HEK293 (cell line): ENCODE data around the gene CEP83.

ENCODE experiments used
- BCL11A ChIP-seq: fragments of 450-650 bp; formaldehyde crosslinking; IDR thresholded peaks from 2 replicates; pipeline ENCODE4 v1.5.1; 2016; ENCODE audit warnings: low read depth, missing biosample characterization, missing genetic modification characterization
- BCL6B ChIP-seq: fragments of 450-650 bp; formaldehyde crosslinking; IDR thresholded peaks from 2 replicates; pipeline ENCODE4 v1.5.1; 2017; ENCODE audit warnings: missing biosample characterization, missing genetic modification characterization
- KLF7 ChIP-seq: fragments of 450-650 bp; formaldehyde crosslinking; IDR thresholded peaks from 2 replicates; pipeline ENCODE4 v1.5.1; 2016; ENCODE audit warnings: missing biosample characterization, missing genetic modification characterization, borderline replicate concordance
- MZF1 ChIP-seq: fragments of 450-650 bp; formaldehyde crosslinking; IDR thresholded peaks from 2 replicates; pipeline ENCODE4 v1.5.1; 2017; ENCODE audit warnings: missing biosample characterization, missing genetic modification characterization, borderline replicate concordance
- OSR2 ChIP-seq: fragments of 450-650 bp; formaldehyde crosslinking; IDR thresholded peaks from 2 replicates; pipeline ENCODE4 v1.5.1; 2016; ENCODE audit warnings: missing biosample characterization, missing genetic modification characterization
- OVOL3 ChIP-seq: fragments of 450-650 bp; formaldehyde crosslinking; IDR thresholded peaks from 2 replicates; pipeline ENCODE4 v1.5.1; 2016; ENCODE audit warnings: missing biosample characterization, missing genetic modification characterization
- PRDM1 ChIP-seq: fragments of 450-650 bp; formaldehyde crosslinking; IDR thresholded peaks from 2 replicates; pipeline ENCODE4; 2016; ENCODE audit warnings: missing biosample characterization, missing genetic modification characterization
- SCRT1 ChIP-seq: fragments of 450-650 bp; formaldehyde crosslinking; IDR thresholded peaks from 2 replicates; pipeline ENCODE4 v1.5.1; 2016; ENCODE audit warnings: missing biosample characterization, missing genetic modification characterization, borderline replicate concordance
- SP3 ChIP-seq: fragments of 450-650 bp; formaldehyde crosslinking; IDR thresholded peaks from 2 replicates; pipeline ENCODE4 v1.5.1; 2016; ENCODE audit warnings: missing biosample characterization, missing genetic modification characterization
- ZBTB6 ChIP-seq: fragments of 450-650 bp; formaldehyde crosslinking; IDR thresholded peaks from 2 replicates; pipeline ENCODE4 v1.5.1; 2017; ENCODE audit warnings: missing biosample characterization, missing genetic modification characterization
- ZFP3 ChIP-seq: fragments of 450-650 bp; formaldehyde crosslinking; IDR thresholded peaks from 2 replicates; pipeline ENCODE4 v1.5.1; 2016; ENCODE audit warnings: low read depth, missing biosample characterization, missing genetic modification characterization
- ZFP69B ChIP-seq: fragments of 450-650 bp; formaldehyde crosslinking; IDR thresholded peaks from 2 replicates; pipeline ENCODE4 v1.5.1; 2016; ENCODE audit warnings: missing biosample characterization, missing genetic modification characterization
- ZNF10 ChIP-seq: fragments of 450-650 bp; formaldehyde crosslinking; IDR thresholded peaks from 2 replicates; pipeline ENCODE4 v1.5.1; 2017; ENCODE audit warnings: missing biosample characterization, missing genetic modification characterization
- ZNF132 ChIP-seq: fragments of 450-650 bp; formaldehyde crosslinking; IDR thresholded peaks from 2 replicates; pipeline ENCODE4 v1.5.1; 2017; ENCODE audit warnings: missing biosample characterization, missing genetic modification characterization, borderline replicate concordance
- ZNF133 ChIP-seq: fragments of 450-650 bp; formaldehyde crosslinking; IDR thresholded peaks from 2 replicates; pipeline ENCODE4 v1.5.1; 2016; ENCODE audit warnings: missing biosample characterization, missing genetic modification characterization
- ZNF16 ChIP-seq: fragments of 450-650 bp; formaldehyde crosslinking; IDR thresholded peaks from 2 replicates; pipeline ENCODE4 v1.5.1; 2016; ENCODE audit warnings: low read depth, missing biosample characterization, missing genetic modification characterization
- ZNF174 ChIP-seq: fragments of 450-650 bp; formaldehyde crosslinking; IDR thresholded peaks from 2 replicates; pipeline ENCODE4 v1.5.0; 2017; ENCODE audit warnings: missing biosample characterization, mild to moderate bottlenecking, missing genetic modification characterization
- ZNF23 ChIP-seq: fragments of 450-650 bp; formaldehyde crosslinking; IDR thresholded peaks from 2 replicates; pipeline ENCODE4 v1.5.1; 2016; ENCODE audit warnings: missing biosample characterization, missing genetic modification characterization, borderline replicate concordance
- ZNF302 ChIP-seq: fragments of 450-650 bp; formaldehyde crosslinking; IDR thresholded peaks from 2 replicates; pipeline ENCODE4 v1.5.1; 2016; ENCODE audit warnings: missing biosample characterization, missing genetic modification characterization, low read depth
- ZNF366 ChIP-seq: fragments of 450-650 bp; formaldehyde crosslinking; conservative IDR thresholded peaks from 2 replicates; pipeline ENCODE4 v1.5.1; 2016; ENCODE audit warnings: missing biosample characterization, missing genetic modification characterization
- ZNF416 ChIP-seq: fragments of 450-650 bp; formaldehyde crosslinking; IDR thresholded peaks from 2 replicates; pipeline ENCODE4 v1.5.1; 2016; ENCODE audit warnings: missing biosample characterization, missing genetic modification characterization
- ZNF433 ChIP-seq: fragments of 450-650 bp; formaldehyde crosslinking; IDR thresholded peaks from 2 replicates; pipeline ENCODE4 v1.5.1; 2016; ENCODE audit warnings: missing biosample characterization, missing genetic modification characterization, low read depth
- ZNF488 ChIP-seq: fragments of 450-650 bp; formaldehyde crosslinking; IDR thresholded peaks from 2 replicates; pipeline ENCODE4 v1.5.1; 2016; ENCODE audit warnings: missing biosample characterization, missing genetic modification characterization
- ZNF530 ChIP-seq: fragments of 450-650 bp; formaldehyde crosslinking; IDR thresholded peaks from 2 replicates; pipeline ENCODE4 v1.5.1; 2016; ENCODE audit warnings: low read depth, missing biosample characterization, missing genetic modification characterization
- ZNF558 ChIP-seq: fragments of 450-650 bp; formaldehyde crosslinking; IDR thresholded peaks from 2 replicates; pipeline ENCODE4 v1.5.1; 2016; ENCODE audit warnings: missing biosample characterization, missing genetic modification characterization
- ZNF585B ChIP-seq: fragments of 450-650 bp; formaldehyde crosslinking; IDR thresholded peaks from 2 replicates; pipeline ENCODE4 v1.5.1; 2016; ENCODE audit warnings: missing biosample characterization, missing genetic modification characterization
- ZNF596 ChIP-seq: fragments of 450-650 bp; IDR thresholded peaks from 2 replicates; pipeline ENCODE4 v1.5.0; 2018; ENCODE audit warnings: missing biosample characterization, mild to moderate bottlenecking, missing genetic modification characterization, moderate library complexity
- ZNF600 ChIP-seq: fragments of 450-650 bp; formaldehyde crosslinking; IDR thresholded peaks from 2 replicates; pipeline ENCODE4 v1.5.1; 2016; ENCODE audit warnings: missing biosample characterization, missing genetic modification characterization
- ZNF623 ChIP-seq: fragments of 450-650 bp; formaldehyde crosslinking; IDR thresholded peaks from 2 replicates; pipeline ENCODE4 v1.5.1; 2016; ENCODE audit warnings: missing biosample characterization, missing genetic modification characterization
- ZNF626 ChIP-seq: fragments of 450-650 bp; sonication (Bioruptor Pico); formaldehyde crosslinking; IDR thresholded peaks from 2 replicates; pipeline ENCODE4 v1.5.1; 2018; ENCODE audit warnings: missing biosample characterization, missing genetic modification characterization, inconsistent platforms
- ZNF76 ChIP-seq: fragments of 450-650 bp; formaldehyde crosslinking; IDR thresholded peaks from 2 replicates; pipeline ENCODE4; 2016; ENCODE audit warnings: low read depth, missing biosample characterization, missing genetic modification characterization, borderline replicate concordance
- ZNF792 ChIP-seq: fragments of 450-650 bp; formaldehyde crosslinking; IDR thresholded peaks from 2 replicates; pipeline ENCODE4 v1.5.1; 2016; ENCODE audit warnings: missing biosample characterization, missing genetic modification characterization
- ZNF837 ChIP-seq: fragments of 450-650 bp; formaldehyde crosslinking; IDR thresholded peaks from 2 replicates; pipeline ENCODE4 v1.5.1; 2016; ENCODE audit warnings: missing biosample characterization, missing genetic modification characterization
- TF ChIP-seq, protein P1 (sequence below): fragments of 450-650 bp; formaldehyde crosslinking; IDR thresholded peaks from 2 replicates; pipeline ENCODE4 v1.5.1; 2016; ENCODE audit warnings: missing biosample characterization, missing genetic modification characterization
- TF ChIP-seq, protein P2 (sequence below): IDR thresholded peaks from 2 replicates; pipeline ENCODE4 v1.6.1; 2011; ENCODE audit warnings: mild to moderate bottlenecking, low read depth, low read length, borderline replicate concordance

Gene CEP83

GRCh38 chr12:94459728-94460615 is at the start of gene CEP83 (continued):
- no peak for TF ChIP-seq BCL6B (tag by site-specific recombination)
- TF ChIP-seq OVOL3 (tag by site-specific recombination) = no peak; the same call in 1 of the 2 replicates
- TF ChIP-seq ZNF585B (tag by site-specific recombination) = no peak; the same call in 1 of the 2 replicates
- TF ChIP-seq ZFP3 (tag by site-specific recombination) = no peak
- TF ChIP-seq SCRT1 = no peak
- TF ChIP-seq ZBTB6 (tag by site-specific recombination) = 0 out of 2 replicates have a peak, but pooled peaks have one; percentile 12
- no peak for TF ChIP-seq ZNF626 (tag by site-specific recombination)
- TF ChIP-seq MZF1 (tag by site-specific recombination) = no peak; the same call in 1 of the 2 replicates
- TF ChIP-seq ZNF433 (tag by site-specific recombination) = no peak
- TF ChIP-seq ZNF10 (tag by site-specific recombination) = no peak
- TF ChIP-seq ZNF623 = 0 out of 2 replicates have a peak, but pooled peaks have one; percentile 4
- 0 out of 2 replicates have a peak, but pooled peaks have one; percentile 36 for TF ChIP-seq ZNF792
- no peak for TF ChIP-seq KLF7 (tag by site-specific recombination)
- no peak for TF ChIP-seq ZNF132 (tag by site-specific recombination)
- no peak for TF ChIP-seq ZNF596 (tag by site-specific recombination)
- no peak for TF ChIP-seq ZNF416
- TF ChIP-seq ZNF600 = peak; percentile 24; the same call in 1 of the 2 replicates
- TF ChIP-seq ZNF837 (tag by site-specific recombination) = no peak
- TF ChIP-seq ZNF16 (tag by site-specific recombination) = no peak
- TF ChIP-seq, protein P1, sequence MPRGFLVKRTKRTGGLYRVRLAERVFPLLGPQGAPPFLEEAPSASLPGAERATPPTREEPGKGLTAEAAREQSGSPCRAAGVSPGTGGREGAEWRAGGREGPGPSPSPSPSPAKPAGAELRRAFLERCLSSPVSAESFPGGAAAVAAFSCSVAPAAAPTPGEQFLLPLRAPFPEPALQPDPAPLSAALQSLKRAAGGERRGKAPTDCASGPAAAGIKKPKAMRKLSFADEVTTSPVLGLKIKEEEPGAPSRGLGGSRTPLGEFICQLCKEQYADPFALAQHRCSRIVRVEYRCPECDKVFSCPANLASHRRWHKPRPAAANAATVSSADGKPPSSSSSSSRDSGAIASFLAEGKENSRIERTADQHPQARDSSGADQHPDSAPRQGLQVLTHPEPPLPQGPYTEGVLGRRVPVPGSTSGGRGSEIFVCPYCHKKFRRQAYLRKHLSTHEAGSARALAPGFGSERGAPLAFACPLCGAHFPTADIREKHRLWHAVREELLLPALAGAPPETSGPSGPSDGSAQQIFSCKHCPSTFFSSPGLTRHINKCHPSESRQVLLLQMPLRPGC (tag by site-specific recombination) = no peak
- TF ChIP-seq ZFP69B (tag by site-specific recombination) = peak; percentile 83
- TF ChIP-seq ZNF23 (tag by site-specific recombination) = no peak
- TF ChIP-seq ZNF558 (tag by site-specific recombination) = no peak
- TF ChIP-seq PRDM1 = no peak
- peak; percentile 80 for TF ChIP-seq SP3 (tag by site-specific recombination)
- TF ChIP-seq ZNF302 (tag by site-specific recombination) = no peak
- TF ChIP-seq ZNF133 (tag by site-specific recombination) = no peak
- TF ChIP-seq OSR2 = peak; percentile 63
- no peak for TF ChIP-seq BCL11A (tag by site-specific recombination)
- TF ChIP-seq, protein P2, sequence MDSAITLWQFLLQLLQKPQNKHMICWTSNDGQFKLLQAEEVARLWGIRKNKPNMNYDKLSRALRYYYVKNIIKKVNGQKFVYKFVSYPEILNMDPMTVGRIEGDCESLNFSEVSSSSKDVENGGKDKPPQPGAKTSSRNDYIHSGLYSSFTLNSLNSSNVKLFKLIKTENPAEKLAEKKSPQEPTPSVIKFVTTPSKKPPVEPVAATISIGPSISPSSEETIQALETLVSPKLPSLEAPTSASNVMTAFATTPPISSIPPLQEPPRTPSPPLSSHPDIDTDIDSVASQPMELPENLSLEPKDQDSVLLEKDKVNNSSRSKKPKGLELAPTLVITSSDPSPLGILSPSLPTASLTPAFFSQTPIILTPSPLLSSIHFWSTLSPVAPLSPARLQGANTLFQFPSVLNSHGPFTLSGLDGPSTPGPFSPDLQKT = no peak
- peak; percentile 47; the same call in 1 of the 2 replicates for TF ChIP-seq ZNF366
- TF ChIP-seq ZNF488 (tag by site-specific recombination) = no peak
- peak; percentile 72; the same call in 1 of the 2 replicates for TF ChIP-seq ZNF76 (tag by site-specific recombination)
- TF ChIP-seq ZNF530 (tag by site-specific recombination) = no peak
- TF ChIP-seq ZNF174 = no peak
